Measurements from ENCODE around the gene TTC21B.

GRCh38 chr2:165892526-165892925, 61.0 kb downstream of the TTC21B start:
- TF ChIP-seq POLR2A (IDR thresholded peaks at IDR 0.05), result no peak
- TF ChIP-seq CTCF (IDR thresholded peaks at IDR 0.05 in 8 of 11, conservative IDR thresholded peaks at IDR 0.05 in 3 of 11), result no peak

Data from spleen (tissue), 7 donors.